HG03280 (cell line): ENCODE measurements around the gene RAB8B.

Experiments
- ATAC-seq: cut with Tn5 transposase; IDR thresholded peaks from one replicate; pipeline ENCODE4 v1.9.1; 2021; ENCODE audit warnings: mild to moderate bottlenecking, moderate library complexity; ENCODE audit not compliant: unreplicated experiment

The RAB8B gene

GRCh38 chr15:63188926-63189871 lies at the start of gene RAB8B:
Gene RAB8B, plus strand, starts transcription at chr15:63189606. Its CDS starts 19 bp downstream, at chr15:63189625.
- peak; percentile 82 for ATAC-seq

GRCh38 chr15:63140936-63141335 lies 48.5 kb upstream of the RAB8B start:
- no peak for ATAC-seq

GRCh38 chr15:63145426-63145825 lies 44.0 kb upstream of the RAB8B start:
- ATAC-seq: no peak

- no peak for ATAC-seq
These were observed 42.7 kb upstream of the RAB8B start for GRCh38 chr15:63146684-63147083.

DNA sequence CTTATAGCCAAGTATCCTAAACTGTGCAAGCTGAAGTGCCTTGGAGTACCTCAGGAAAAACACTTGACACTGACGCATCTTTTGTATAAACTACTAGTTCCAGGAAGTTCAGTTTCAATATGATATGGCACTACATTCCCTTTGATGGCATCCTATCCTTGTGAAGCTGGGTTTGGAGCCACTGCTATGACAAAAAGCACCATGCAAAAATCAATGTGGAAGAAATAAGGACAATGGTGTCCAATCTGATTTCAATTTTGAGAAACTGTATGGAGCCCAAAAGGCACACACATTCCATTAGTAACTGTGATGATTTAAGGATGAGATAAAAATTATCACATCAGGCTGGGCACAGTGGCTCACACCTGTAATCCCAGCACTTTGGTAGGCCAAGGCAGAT lies 37.7 kb upstream of the RAB8B start:
- no peak for ATAC-seq

- ATAC-seq: no peak
These were observed 33.9 kb upstream of the RAB8B start for GRCh38 chr15:63155486-63155885.

DNA sequence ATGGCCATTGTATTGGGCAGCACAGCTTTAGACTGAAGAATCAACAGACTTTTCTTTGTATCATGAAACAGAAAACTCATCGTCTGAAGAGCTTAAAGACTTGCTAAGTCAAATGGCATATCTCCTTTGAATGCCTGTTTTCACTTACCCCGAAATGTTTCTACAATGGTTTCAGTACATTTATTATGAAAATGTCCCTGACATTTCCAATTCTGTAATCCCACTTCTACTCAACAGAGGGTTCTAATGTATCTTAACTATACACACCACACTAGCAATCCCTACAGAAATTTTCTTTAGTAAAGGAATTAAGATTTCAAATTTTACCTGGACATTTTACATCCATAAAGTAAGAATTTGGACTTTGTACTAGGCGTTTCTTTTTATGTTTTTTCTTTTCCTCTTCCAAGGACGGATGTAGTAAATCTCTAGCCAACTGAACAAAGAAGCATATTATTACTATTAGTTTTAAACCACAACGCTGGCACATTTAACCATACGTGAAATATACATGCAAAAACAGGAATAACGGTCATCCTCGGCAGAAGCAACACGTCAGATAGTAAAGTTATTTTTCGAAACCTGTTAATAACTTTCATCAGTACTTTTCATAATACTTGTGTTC lies 33.2 kb upstream of the RAB8B start:
- no peak for ATAC-seq

GRCh38 chr15:63156755-63157117 lies 32.7 kb upstream of the RAB8B start:
- ATAC-seq: no peak

GRCh38 chr15:63157118-63157843 lies 32.1 kb upstream of the RAB8B start, which contains the start of gene RPS27L:
Gene RPS27L, minus strand, starts transcription at chr15:63157477. Its CDS starts 72 bp downstream, at chr15:63157405.
- ATAC-seq: peak; percentile 90

- ATAC-seq: no peak
These were observed 31.4 kb upstream of the RAB8B start for GRCh38 chr15:63157891-63158431.

- no peak for ATAC-seq
These were observed 28.8 kb upstream of the RAB8B start for GRCh38 chr15:63160638-63161037.

- ATAC-seq: no peak
These were observed 26.2 kb upstream of the RAB8B start for GRCh38 chr15:63163217-63163616.

GRCh38 chr15:63165166-63165859 lies 24.1 kb upstream of the RAB8B start:
- no peak for ATAC-seq

DNA sequence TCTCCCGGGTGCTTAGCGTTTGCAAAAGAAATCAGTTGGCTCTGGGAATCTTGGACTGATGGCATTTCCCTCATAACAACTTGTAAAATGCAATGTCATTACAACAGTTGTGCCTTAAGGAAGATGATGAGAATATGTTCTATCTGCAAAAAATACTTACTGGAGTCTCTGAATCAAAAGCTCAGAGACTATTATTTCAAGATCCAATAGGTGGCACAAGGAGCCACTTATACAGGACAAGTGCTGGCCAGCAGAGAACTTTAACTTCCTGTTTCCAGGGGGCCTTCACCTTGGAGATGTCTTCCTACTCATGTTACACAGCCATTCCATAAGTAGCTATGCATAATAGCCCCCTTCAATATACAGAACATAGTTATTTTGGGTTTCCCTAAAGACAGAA lies 23.2 kb upstream of the RAB8B start:
- no peak for ATAC-seq

GRCh38 chr15:63169788-63170187 lies 19.6 kb upstream of the RAB8B start:
- ATAC-seq: no peak

DNA sequence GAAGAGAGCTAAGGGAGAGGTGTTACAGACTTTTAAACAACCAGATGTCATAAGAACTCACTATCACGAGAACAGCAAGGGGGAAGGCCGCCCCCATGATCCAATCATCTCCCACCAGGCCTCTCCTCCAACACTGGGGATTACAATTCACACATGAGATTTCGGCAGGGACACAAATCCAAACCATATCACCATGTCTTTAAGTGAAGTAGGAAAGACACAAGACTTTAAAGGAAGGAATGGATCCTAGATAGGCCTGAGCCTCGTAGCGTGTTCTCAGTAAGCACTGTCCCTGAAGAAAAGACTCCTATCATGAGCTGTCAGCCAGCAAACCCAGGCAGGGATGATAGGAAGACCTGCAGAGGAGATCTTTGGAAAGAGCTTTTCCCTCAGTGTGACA lies 17.0 kb upstream of the RAB8B start:
- no peak for ATAC-seq

GRCh38 chr15:63172851-63173451 lies 16.5 kb upstream of the RAB8B start:
- ATAC-seq: no peak

DNA sequence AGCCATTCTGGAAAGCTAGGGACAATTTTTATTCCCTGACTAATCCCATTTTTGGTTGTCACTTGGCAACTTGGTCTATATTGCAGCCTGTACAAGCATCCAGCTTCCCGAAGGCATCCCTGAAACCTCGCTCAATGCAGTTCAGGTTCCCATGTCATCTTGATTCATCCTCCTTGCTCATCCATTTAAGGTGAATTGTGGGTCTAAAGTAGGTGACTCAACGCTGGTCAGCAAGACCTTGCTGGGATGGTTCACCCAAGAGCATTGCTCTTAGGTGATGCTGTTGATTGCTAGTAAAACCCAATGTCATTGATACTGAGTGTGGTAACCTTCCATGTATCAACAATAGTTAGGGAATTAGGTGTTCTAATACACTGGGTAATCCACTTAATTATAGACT lies 13.1 kb upstream of the RAB8B start:
- no peak for ATAC-seq

DNA sequence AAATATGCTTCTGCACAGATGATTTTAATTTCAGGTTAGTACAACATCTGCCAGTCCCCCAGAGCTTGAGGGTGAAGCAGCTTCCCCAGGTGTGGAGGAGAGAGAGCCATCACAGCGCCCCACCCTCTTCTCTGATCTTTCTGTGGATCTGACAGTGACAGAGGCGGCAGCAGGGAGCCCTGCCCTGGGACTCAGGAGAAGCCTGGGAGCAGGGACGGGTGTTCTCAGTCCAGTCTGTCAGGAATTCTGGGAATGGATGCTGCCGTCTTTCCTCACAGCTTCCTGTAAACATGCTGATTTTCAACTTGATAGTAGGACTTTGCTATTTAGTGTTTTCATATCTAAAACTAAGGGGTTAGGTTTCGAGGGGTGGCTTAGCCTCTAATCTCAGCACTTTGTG lies 11.4 kb upstream of the RAB8B start:
- no peak for ATAC-seq

GRCh38 chr15:63180746-63181145 lies 8.7 kb upstream of the RAB8B start:
- ATAC-seq: no peak
